ENCODE data around the gene BACH2.

BACH2 gene

DNA sequence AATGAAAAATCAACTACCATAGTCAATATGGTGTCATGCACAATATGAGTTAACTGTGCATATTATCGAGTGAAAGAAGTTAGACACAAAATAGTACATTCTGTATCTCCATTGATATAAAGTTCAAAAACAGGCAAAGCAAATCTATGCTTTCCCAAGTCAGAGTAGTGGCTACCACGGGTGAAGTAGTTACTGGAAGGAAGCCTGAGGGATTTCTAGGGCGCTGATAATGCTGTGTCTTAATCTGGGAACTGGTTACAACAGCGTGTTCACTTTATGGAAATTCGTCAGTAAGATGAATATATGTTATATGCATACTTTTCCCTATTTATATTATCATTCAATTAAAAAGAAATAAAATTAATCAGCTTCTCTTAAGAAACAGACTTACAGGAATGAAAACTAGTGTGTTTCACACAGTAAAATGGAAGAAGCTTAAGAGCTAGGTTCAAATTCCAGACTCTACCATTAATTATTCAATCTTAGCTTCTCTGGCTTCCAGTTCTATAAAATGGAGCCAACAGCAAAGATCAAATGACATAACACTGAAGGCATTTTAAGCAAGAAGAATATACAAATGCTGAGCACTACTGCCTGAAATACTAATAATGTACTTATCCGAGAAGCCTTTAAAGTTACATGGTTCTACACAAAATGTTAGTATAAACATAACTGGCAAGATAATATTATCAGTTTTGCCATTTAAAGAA is 19.2 kb downstream of the BACH2 start:
- no peak for DNase-seq

DNA sequence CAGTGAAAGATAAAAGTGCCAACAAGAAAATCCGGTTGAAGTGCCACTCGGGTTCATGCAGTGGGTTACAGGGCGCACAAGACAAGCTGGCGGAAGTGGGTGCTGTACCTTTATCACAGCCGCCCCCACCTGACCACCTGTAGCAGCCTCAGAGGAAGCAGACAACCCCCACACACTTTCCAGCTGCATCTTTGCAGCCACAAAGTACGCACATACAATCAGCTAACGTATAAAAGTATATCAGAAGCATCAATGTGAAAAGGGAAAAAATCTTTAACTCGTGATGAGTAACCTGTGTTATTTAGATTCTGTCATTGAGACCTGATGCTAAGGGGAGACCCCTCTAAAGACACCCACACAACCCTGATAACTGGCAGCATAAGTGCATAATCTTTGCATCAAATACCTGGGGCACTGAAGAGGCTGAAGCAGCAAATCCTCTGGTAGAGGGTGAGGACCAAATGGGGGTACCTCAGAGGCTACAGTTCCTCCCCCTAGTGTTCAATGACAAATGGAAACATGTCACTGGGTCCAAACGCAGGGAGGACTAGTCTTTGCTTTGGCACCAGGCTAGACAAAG is 22.1 kb downstream of the BACH2 start:
- no peak for DNase-seq

DNA sequence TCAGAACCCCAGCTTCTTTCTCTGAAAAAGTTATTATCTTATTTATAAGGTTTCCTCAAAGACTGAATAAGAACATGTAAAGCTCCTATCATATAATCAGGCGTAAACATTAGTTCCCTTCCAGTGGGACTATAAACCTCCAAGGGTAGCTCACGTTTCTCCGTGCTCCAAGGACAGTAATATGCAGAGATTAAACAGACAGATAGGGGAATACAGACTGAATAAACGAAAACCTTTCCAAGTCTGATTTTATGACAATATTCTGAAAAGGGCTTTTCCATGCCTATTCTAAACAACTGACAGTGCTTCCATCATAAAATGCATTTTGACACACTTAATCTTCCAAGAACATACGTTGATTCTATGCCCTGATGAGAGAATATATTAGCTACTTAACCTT is 22.8 kb downstream of the BACH2 start:
- DNase-seq = no peak

DNA sequence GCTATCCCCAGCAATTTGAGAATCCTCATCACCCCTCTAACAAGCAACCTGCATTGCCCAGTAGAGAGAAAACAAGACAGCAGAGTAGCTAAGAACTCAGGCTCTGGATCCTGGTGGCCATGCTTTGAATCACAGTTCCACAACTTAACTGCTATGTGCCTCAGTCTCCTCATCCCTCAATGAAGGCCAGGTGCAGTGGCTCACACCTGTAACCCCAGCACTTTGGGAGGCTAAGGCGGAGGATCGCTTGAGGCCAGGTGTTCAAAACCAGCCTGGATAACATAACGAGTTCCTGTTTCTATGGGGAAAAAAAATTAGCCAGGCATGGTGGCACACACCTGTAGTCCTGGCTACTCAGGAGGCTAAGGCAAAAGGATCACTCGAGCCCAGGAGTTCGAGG is 23.7 kb downstream of the BACH2 start:
- DNase-seq = no peak

DNA sequence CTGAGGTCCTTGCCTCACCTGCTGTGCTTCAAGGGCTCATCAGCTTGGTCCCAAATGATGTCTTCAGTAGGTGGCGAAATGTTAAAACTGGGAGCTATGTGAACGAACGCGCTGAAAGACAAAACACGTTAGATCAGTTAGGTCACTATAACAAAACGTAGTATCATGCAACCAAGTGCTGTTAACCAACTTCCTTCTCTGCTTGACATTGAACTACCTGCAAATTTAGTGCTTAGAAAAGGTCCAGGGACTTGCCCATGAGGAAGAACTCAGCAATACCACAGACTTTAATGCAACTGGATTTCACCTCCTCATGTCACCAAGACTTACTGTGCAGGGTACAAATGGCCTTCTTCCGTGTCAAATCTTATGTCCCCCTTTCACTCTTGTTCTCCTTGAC is 24.8 kb downstream of the BACH2 start:
- DNase-seq = no peak

DNA sequence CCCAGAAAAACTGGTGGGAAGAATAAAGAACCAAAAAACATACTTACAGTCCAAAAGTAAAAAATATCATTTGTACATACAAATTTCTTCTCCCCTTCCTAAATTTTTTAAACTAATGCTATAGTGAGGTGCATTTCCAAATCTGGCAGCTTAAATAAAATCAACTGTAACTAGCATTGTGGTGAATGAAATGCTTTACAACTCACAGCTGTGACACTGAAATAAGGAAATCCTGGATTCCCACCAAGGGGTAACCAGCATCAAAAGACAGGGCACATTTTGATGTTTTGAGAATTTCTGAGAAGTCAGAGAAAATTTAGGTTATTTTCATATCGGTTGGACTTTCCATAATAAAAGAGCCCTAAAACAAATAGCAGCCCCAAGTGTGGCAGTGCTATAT is 27.3 kb downstream of the BACH2 start:
- no peak for DNase-seq

DNA sequence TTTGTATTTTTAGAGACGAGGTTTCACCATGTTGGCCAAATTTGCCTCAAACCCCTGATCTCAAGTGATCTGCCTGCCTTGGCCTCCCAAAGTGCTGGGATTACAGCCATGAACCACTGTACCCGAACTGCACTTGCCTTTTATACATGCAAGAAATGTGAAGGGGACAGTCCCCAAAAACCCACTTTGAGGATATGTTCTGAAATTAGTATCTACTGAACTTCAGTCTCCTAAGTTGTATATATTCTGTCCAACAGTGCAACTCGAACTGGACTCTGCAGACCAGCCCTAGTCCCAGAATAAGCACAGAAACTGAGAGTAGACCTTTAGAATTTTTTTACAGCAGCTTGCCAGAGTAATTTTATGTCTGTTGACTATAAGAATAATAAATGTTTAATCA is 28.5 kb downstream of the BACH2 start:
- DNase-seq = no peak

DNA sequence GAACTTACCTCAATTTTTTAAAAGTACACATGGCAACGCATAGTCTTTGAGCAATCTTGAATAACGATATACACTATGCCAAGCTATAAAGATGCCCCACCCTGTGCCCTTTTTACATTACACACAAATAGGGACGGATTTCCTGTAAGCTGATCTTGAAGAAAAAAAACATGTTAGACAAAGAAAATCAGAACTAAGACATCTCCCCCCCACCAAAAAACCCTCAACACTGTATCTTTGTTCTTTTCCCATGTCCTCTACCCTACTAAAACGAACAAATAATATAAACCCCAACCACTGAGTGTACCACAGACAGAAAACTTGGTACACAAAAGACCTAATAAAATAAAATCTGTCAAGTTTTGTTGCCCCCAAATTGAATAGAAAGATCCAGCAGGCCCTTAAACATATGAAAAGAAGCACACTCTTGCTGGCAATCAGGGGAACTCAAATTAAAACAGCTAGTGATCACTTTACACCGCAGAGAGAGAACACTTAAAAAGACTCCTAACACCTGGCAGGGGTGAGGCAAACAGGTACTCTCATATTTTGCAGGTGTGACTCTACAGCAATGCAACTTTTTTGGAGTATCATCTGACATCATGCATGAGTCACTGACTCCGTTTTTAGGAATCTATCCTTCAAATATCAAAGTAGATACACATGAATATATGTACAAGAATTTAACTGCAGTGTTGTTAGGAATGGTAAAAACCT is 29.6 kb downstream of the BACH2 start:
- DNase-seq = no peak

DNA sequence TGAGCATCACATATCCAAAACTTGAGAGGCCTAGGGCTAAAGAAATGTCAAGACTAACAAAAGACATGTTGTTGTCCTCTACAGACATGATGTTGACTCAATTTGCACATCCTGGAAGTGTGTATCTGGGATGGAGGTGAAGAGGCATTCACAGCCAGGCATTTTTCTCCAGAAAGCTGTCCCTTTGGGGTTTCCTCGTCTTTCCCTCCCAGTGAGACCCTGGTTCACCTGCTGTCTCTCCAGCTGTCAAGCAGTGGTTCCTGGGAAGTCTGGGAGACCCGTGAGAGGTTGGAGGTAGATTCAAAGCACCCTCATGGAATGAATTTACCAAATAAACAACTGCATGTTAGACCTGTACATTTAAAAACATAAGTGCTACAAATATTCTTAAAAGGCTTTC is 32.1 kb downstream of the BACH2 start:
- no peak for DNase-seq

DNA sequence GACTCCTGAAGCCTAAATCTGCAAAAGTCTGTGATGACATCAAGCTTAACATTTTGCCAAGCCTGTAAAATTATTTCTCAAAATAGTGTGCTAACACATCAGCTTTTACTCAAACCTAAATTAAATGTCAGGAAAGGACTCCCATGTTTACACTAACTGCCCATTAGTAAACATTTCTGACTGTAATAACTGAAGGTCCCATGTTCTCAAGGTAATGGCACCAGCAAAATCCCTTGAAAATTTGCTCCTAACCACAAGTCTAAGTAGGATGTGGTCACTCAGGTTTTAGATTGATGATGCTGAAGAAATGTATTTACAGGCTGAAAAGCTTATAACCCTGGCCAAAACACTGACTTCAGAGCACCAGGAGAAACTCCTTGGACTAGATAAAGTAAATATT is 33.0 kb downstream of the BACH2 start:
- DNase-seq = no peak

DNA sequence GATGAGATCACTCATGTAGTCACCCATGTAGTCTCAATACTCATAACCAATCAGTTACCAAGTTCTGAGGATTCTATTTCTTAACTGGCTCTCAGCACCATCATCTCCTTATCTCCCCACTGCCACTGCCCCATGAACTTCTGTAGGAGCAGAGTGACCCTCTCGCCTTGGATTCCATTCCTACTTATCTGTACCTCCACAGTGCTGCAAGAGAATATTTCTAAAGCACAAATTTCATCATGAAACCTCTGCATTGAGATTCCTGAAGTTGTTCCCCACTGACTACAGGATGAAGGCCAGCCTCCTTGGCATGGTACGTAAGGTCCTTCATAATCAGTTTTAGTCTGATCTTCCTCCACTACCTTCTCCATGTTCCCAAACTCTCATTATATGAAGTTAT is 34.8 kb downstream of the BACH2 start:
- no peak for DNase-seq

DNA sequence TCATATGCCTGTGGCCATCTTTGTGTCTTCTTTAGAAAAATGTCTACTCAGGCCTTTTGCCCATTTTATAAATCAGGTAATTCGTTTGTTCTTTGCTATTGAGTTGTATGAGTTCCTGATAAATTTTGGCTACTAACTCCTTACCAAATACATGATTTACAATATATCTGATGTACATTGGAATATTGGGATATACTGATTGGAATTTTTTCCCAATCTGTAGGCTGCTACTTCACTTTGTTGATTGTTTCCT is 39.2 kb downstream of the BACH2 start:
- no peak for DNase-seq

DNA sequence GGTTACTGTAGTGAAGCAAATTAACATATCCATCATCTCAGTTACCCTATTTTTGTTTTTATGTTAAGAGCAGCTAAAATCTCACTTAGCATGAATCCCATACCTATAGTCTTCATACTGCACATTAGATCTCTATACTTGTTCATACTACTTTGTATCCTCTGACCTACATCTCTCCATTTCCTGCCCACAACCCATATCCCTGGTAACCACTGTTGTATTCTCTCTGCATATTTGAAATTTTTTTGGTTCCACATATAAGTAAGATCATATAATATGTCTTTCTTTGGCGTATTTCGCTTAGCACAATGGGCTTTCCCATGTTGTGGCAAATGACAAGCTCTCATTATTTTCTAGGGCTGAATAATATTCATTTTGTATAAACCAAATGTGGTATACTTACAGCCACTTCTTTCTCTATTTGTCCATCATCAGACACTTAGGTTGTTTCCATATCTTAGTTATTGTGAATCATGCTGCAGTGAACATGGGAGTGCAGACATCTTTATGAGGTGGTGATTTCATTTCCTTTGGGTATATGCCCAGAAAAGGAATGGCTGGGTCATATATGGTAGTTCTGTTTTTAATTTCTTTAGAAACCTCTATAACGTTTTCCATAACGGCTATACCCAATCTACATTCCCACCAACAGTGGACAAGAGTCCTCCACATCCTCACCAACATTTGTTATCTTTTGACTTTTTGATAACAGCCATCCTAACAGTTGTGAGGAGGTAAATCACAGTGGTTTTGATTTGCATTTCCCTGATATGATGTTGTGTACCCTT is 39.8 kb downstream of the BACH2 start:
- no peak for DNase-seq

DNA sequence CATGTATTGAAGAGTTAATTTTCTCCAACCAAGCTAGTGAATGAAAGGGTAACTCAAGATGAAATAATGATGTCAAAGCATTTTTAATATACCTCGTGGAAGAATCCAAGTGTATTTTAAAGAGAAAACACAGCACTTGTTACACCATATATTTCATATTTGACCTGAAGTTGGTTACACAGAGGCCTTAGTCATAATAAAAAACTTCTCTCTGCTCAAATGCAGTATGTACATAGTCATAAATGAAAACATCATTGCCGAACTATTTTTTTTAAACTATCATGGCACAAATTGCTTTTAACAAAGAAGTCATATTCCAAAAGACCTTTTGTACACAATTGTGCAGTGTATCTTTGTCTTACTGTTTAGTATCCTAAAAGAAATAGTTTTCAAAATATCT is 43.0 kb downstream of the BACH2 start:
- no peak for DNase-seq

DNA sequence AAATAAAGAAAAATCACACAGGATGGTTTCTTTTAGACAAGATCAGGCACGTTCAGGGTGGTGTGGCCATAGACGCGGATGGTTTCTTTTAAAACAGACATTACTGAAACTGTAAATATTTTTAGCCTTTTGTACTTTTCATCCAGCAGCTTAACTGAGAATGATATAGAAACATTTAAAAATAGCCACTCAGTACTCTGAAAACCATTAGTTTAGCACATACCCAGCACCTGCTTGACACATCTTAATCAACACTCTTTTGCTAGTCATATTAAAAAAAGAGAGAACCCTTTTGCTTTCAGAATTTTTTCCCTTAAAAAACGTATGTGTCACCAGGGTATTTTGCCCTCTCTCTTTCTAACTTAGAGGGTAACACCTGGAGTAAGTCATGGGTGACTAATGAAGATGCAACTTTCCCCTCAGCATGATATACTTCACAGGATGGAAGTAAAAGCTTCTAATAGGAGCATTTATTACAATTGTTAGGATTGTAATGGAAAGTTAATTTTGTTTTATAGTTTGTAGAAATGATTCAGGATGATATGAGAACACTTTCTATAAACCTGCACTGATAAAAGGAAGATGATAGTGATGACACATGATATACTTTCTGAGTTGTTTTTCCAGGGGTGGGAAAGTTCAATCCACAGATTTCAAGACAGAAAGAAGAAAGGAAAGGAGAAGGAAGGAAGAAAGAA is 45.2 kb downstream of the BACH2 start:
- no peak for DNase-seq

DNA sequence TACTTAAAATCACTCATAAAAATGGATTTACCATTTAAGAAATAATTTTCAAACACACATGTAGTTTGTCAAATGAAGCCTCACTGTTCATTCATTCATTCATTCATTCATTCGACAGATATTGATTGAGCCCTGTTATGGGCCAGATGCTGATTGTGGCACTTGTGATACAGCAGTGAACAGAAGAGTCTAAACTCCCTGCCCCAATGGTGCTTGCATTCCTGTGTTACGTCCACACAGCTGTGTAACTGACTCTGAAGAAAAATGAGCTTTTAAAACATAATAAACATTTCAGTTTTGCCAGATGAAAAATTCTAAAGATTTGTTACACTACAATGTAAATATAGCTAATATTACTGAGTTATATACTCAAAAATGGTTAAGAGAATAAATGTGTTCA is 46.2 kb downstream of the BACH2 start:
- DNase-seq = no peak

DNA sequence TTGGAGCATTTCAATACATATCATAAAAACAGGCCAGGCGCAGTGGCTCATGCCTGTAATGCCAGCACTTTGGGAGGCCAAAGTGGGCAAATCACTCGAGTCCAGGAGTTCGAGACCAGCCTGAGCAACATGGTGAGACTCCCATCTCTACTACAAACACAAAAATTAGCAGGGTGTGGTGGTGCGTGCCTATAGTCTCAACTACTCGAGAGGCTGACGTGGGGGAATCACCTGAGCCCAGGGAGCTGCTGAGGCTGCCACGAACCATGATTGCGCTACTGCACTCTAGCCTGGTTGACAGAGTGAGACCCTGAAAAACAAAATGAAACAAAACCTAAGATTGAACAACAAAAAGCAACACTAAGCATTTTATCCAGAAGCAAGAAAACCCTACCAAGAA is 47.2 kb downstream of the BACH2 start:
- no peak for DNase-seq

DNA sequence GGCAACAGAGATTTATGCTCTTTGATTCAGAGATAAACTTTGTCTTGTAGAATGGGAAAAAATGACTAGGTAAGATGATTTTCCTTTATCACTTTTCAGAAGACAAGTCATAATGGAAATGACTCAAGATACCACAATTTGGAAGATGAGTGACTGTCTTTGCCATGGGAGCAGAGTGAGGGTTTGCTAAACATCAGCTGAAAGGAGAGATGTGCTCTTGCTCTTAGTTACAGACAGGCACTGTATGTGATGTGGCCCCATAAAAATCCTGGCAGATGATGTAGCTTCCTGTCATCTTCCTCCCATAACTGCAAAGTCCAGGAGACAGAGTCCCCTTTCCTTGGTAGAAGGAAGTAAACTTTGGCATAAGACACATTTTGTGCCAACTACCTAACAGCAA is 47.6 kb downstream of the BACH2 start:
- DNase-seq = no peak

DNA sequence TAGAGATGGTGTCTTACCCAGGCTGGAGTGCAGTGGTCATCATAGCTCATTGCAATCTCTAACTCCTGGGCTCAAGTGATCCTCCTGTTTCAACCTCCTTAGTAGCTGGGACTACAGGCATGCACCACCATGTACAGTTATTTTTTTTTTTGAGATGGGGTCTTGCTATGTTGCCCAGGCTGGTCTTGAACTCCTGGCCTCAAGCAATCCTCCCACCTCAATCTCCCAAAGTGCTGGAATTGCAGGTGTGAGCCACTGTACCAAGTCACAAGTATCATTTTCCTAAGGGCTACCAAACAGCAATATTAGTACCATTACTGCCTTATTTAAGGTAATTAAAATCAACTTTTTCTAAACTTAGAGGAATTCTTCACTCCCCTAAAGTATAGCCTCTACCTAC is 49.4 kb downstream of the BACH2 start:
- DNase-seq = no peak

DNA sequence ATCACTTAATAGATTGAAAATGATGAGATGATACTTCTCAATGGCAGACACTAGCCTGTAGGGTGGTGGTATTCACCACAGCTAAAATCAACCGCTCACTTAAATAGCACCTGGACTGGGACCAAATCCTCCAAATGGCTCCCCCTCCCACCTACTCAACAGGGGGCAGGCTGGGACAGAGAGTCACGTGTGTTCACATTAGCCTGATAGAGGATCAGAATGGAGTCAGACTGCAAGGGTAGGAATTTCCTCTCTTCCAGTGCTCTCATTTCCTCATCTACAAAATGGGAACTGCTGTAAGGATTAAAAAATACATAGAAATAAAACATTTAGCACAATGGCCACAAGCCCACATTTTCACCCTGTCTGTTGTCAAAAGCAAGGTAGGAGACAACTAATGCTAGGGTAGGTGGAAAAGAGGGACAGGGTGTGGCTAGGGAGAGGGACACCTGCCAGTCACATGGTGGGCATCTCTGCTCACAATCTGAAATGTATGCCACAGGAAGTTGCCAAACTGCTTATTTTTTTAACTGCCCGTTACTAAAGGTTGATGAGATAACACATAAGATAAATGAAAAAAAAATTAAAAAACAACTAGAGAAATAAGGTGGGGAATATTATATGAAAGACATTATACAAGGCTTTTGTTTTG is 55.3 kb downstream of the BACH2 start:
- DNase-seq = peak in 1 of 14 donors; percentile 1

DNA sequence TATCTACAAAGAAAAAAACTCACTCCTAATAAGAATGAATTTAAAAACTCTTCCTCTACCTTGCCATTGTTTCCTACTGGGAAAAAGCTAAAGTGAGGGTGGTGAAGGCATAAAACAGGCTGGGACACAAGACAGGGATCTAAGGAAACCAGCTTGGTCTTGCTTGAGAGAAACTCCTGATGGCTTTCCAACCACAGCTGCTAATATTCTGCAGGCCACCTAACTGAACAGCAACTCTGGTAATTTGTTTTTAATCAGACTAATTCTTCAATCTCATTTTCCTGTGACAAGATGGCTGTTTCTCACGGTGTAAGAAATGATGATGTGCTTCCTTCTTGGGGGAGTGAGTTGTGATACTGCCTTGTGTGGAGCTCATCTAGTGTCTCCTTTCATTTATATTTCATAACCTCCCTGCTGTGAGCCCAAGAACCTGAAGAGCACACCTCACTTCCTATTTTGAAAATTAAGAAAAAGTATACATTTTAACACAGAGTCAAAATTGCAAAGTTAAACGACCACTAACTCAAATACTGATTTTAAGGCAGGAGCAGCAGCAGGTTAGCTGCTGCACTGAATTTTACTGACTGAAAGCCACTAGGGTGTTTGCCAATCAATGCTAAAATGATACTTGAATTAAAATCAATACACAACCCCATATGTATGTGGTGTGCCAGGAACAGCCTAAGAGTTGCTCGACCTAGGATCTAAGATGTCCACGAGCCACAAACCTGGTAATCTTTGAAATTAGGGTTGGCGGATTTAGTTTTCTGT is 58.0 kb downstream of the BACH2 start:
- no peak for DNase-seq

Measured in C1 segment of cervical spinal cord (tissue), 14 donors.